Esophagus squamous epithelium (tissue), 5 donors: Measurements from ENCODE around the gene OPN1MW3. TPM values are rescaled to one million over a fixed set of nuclear protein-coding genes. Genes with fewer than 3 reads are reported as not detected.
"Not testable (repeated sequence)": the region's sequence is repeated elsewhere in the genome, so short reads cannot be mapped to it uniquely, and the experiment has no call there.

Source experiments
- DNase-seq: peaks from one replicate; lab custom pipeline; 2025; lab: John Stamatoyannopoulos, UW
- H3K27ac ChIP-seq, 4 donors: fragments of 200-600 bp; sonication (generic); one replicate each; pipeline ENCODE4 v1.5.1; 2016 to 2019; ENCODE audit warnings: mild to moderate bottlenecking in 1 of 4
- H3K27me3 ChIP-seq, 4 donors: fragments of 200-600 bp; sonication (generic); 1 replicate in 3 of 4; 2 replicates in 1 of 4; pipeline versions ENCODE4 v1.5.1 to v1.6.0; 2017 to 2021; ENCODE audit warnings: antibody characterized with exemption in 1 of 4
- H3K36me3 ChIP-seq, 3 donors: fragments of 200-600 bp; sonication (generic); one replicate each; pipeline ENCODE4 v1.5.1; 2016 to 2019
- H3K4me1 ChIP-seq, 3 donors: fragments of 200-600 bp; sonication (generic); one replicate each; pipeline ENCODE4 v1.5.1; 2017 to 2019
- H3K4me3 ChIP-seq, 4 donors: fragments of 200-600 bp; sonication (generic); 1 replicate in 3 of 4; 2 replicates in 1 of 4; pipeline ENCODE4 v1.5.1; 2016 to 2019; ENCODE audit warnings: mild to moderate bottlenecking in 2 of 4, moderate library complexity in 1 of 4
- H3K9me3 ChIP-seq, 3 donors: fragments of 200-600 bp; sonication (generic); one replicate each; pipeline ENCODE4 v1.5.1; 2016 to 2019
- CTCF ChIP-seq, 6 experiments: fragments of 450-650 bp in 4 of 6; fragments of 200-600 bp in 2 of 6; sonication (generic) in 2 of 6; IDR thresholded peaks; one replicate each; pipeline ENCODE4 v1.5.1; 2016 to 2019; ENCODE audit warnings: antibody characterized with exemption in 6 of 6, mild to moderate bottlenecking in 4 of 6, moderate library complexity in 4 of 6
- POLR2A ChIP-seq, 4 donors: fragments of 450-650 bp; IDR thresholded peaks; one replicate each; pipeline ENCODE4 v1.6.1; 2017; ENCODE audit warnings: antibody characterized with exemption in 4 of 4, mild to moderate bottlenecking in 4 of 4, moderate library complexity in 3 of 4
- WGBS, 2 donors: methylation state at CpG; one replicate each; pipeline ENCODE4 v1.1.5; 2018; 5-methylcytosine and 5-hydroxymethylcytosine counted together
- intact Hi-C: fragments of 100-400 bp; cut with DNase I; formaldehyde crosslinking; loops from one replicate; pipeline ENCODE4 v1.15.0; 2022
- total RNA-seq, 4 donors: library from RNA; depleted of rRNA; stranded (reverse); fragments of >200 nt; gene quantifications; one replicate each; pipeline ENCODE4 v1.1.0, GENCODE V29; 2016
- donor health status: DM: yes; HTN: yes; CAD: no.

The OPN1MW3 gene
- total RNA-seq, 4 donors from 2014 or later = not detected

GRCh38 chrX:154296731-154297130 lies 39.3 kb downstream of the OPN1MW3 start:
- Histone ChIP-seq H3K27ac (no peak overlapping the region), H3K4me3 (no peak overlapping the region), H3K4me1 (no peaks in the 10 kb centered on the region), H3K9me3 (no peaks in the 10 kb centered on the region), H3K27me3 (no peaks in the 10 kb centered on the region), H3K36me3 (no peaks in the 10 kb centered on the region)
- TF ChIP-seq CTCF (IDR thresholded peaks at IDR 0.05) (no peak), POLR2A (IDR thresholded peaks at IDR 0.05) (no peak)
- DNase-seq = no peak
- intact Hi-C loops = no loop called here
- WGBS, 2 donors = 73 to 100% methylated on average over 3 to 13 of the region's 18 CpGs

- Histone ChIP-seq H3K9me3 (no peaks in the 10 kb centered on the region), H3K36me3 (no peaks in the 10 kb centered on the region), H3K27ac (no peak overlapping the region), H3K4me1 (no peaks in the 10 kb centered on the region), H3K27me3 (no peaks in the 10 kb centered on the region), H3K4me3 (no peak overlapping the region)
- intact Hi-C loops = no loop called here
- WGBS, 2 donors = 30 to 66% methylated on average over 4 to 7 of the region's 7 CpGs
- DNase-seq = no peak
- TF ChIP-seq CTCF (IDR thresholded peaks at IDR 0.05) = no peak
- TF ChIP-seq POLR2A (IDR thresholded peaks at IDR 0.05) = no peak
These were observed 40.9 kb downstream of the OPN1MW3 start for GRCh38 chrX:154298312-154298711.

- H3K4me1 ChIP-seq = no peaks in the 10 kb centered on the region
- H3K27ac ChIP-seq = no peak overlapping the region
- no peak overlapping the region for H3K4me3 ChIP-seq
- intact Hi-C loops = no loop called here
- DNase-seq = no peak
- no peaks in the 10 kb centered on the region for H3K9me3 ChIP-seq
- no peaks in the 10 kb centered on the region for H3K27me3 ChIP-seq
- H3K36me3 ChIP-seq = no peaks in the 10 kb centered on the region
- TF ChIP-seq POLR2A (IDR thresholded peaks at IDR 0.05) (no peak), CTCF (IDR thresholded peaks at IDR 0.05) (no peak)
- 85 to 92% methylated on average over 7 to 8 of the region's 8 CpGs for WGBS, 2 donors
These were observed 43.4 kb downstream of the OPN1MW3 start for GRCh38 chrX:154300816-154301215.

- DNase-seq, H3K9me3 ChIP-seq, intact Hi-C loops, H3K4me3 ChIP-seq, H3K36me3 ChIP-seq, H3K27ac ChIP-seq, H3K27me3 ChIP-seq, H3K4me1 ChIP-seq: not testable (repeated sequence)
- WGBS, 2 donors = 79 to 84% methylated on average over 7 of the region's 7 CpGs
These were observed 45.6 kb downstream of the OPN1MW3 start for GRCh38 chrX:154302998-154303397.

GRCh38 chrX:154303476-154303875 lies 46.1 kb downstream of the OPN1MW3 start:
- DNase-seq = no peak
- Histone ChIP-seq H3K4me1 (no peaks in the 10 kb centered on the region), H3K9me3 (no peaks in the 10 kb centered on the region), H3K36me3 (no peaks in the 10 kb centered on the region), H3K27me3 (no peaks in the 10 kb centered on the region), H3K4me3 (no peak overlapping the region), H3K27ac (no peak overlapping the region)
- TF ChIP-seq POLR2A (IDR thresholded peaks at IDR 0.05) = no peak
- TF ChIP-seq CTCF (IDR thresholded peaks at IDR 0.05) = no peak
- WGBS, 2 donors = 60 to 79% methylated on average over 3 to 5 of the region's 8 CpGs
- intact Hi-C loops = no loop called here

GRCh38 chrX:154304846-154305245 lies 47.5 kb downstream of the OPN1MW3 start:
- Histone ChIP-seq H3K4me1 (no peaks in the 10 kb centered on the region), H3K27ac (no peak overlapping the region), H3K4me3 (no peak overlapping the region), H3K9me3 (no peaks in the 10 kb centered on the region), H3K36me3 (no peaks in the 10 kb centered on the region), H3K27me3 (no peaks in the 10 kb centered on the region)
- WGBS, 2 donors = 85 to 92% methylated on average over 5 to 9 of the region's 10 CpGs
- intact Hi-C loops = no loop called here
- no peak for DNase-seq
- TF ChIP-seq CTCF (IDR thresholded peaks at IDR 0.05) (no peak), POLR2A (IDR thresholded peaks at IDR 0.05) (no peak)
